Activated CD8-positive, alpha-beta T cell treated with anti-CD3 and anti-CD28 coated beads for 36 hours (primary cell): ENCODE data around the gene TIMM50. TPM values are rescaled to one million over a fixed set of nuclear protein-coding genes. Genes with fewer than 3 reads are reported as not detected.

ENCODE experiments used
- ATAC-seq: fragments of 200-7000 bp; cut with Tn5 transposase; one replicate; pipeline ENCODE4 v1.10.0; 2021; ENCODE audit warnings: mild to moderate bottlenecking, moderate library complexity
- CTCF ChIA-PET: fragments of 350-600 bp; sonication (Branson Sonifier 250); formaldehyde crosslinking; loops from one replicate; lab custom pipeline; 2021; ENCODE audit warnings: antibody characterized with exemption; lab: Charles Lee
- POLR2A ChIA-PET: fragments of 350-600 bp; sonication (Branson Sonifier 250); formaldehyde crosslinking; loops from one replicate; lab custom pipeline; 2021; ENCODE audit warnings: antibody characterized with exemption; lab: Charles Lee
- DNase-seq: peaks from one replicate; pipeline ENCODE4 v3.0.0-alpha.2; 2020
- H3K27ac Mint-ChIP-seq: one replicate; pipeline ENCODE4 v1.8.0; 2021; ENCODE audit warnings: mild to moderate bottlenecking, mixed read lengths
- H3K27me3 Mint-ChIP-seq: one replicate; pipeline ENCODE4 v1.8.0; 2021; ENCODE audit warnings: mixed read lengths
- H3K36me3 Mint-ChIP-seq: one replicate; pipeline ENCODE4 v1.8.0; 2021; ENCODE audit warnings: low read depth, mixed read lengths
- H3K4me1 Mint-ChIP-seq: one replicate; pipeline ENCODE4 v1.8.0; 2021; ENCODE audit warnings: low read depth, mixed read lengths
- H3K4me3 Mint-ChIP-seq: one replicate; pipeline ENCODE4 v1.8.0; 2021; ENCODE audit warnings: mild to moderate bottlenecking, moderate library complexity, mixed read lengths
- H3K9me3 Mint-ChIP-seq: one replicate; pipeline ENCODE4 v1.8.0; 2021; ENCODE audit warnings: mixed read lengths
- intact Hi-C: fragments of 100-400 bp; cut with micrococcal nuclease; formaldehyde crosslinking; loops from one replicate; pipeline ENCODE4 v1.10.0; 2022
- total RNA-seq, 2 experiments: library from RNA; stranded (reverse); gene quantifications; one replicate each; pipeline ENCODE4 v1.2.3, GENCODE V29; 2021
- TF ChIP-seq, protein P1 (sequence below): fragments of 200-600 bp; IDR thresholded peaks from one replicate; pipeline ENCODE4 v1.8.0; 2022; ENCODE audit warnings: antibody characterized with exemption, mild to moderate bottlenecking

TIMM50 gene
- total RNA-seq, 2 experiments from 2014 or later: 108 to 114 TPM

DNA sequence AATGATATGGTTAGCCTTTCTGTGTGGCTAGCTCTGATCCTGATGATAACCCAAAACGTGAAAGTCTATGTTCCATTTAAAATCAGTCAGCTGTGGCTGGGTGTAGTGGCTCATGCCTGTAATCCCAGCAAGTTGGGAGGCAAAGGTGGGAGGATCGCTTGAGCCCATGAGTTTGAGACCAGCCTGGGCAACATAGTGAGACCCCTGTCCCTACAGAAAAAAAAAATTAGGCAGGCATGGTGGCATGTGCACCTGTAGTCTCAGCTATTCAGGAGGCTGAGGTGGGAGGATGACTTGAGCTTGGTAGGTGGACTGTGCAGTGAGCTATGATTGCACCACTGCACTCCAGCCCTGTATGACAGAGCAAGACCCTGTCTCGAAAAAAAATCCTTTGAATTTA lies 53.2 kb downstream of the TIMM50 start:
- peaks cover 10% of the 10 kb centered on the region for H3K36me3 Mint-ChIP-seq
- H3K9me3 Mint-ChIP-seq: no peaks in the 10 kb centered on the region
- TF ChIP-seq, protein P1, sequence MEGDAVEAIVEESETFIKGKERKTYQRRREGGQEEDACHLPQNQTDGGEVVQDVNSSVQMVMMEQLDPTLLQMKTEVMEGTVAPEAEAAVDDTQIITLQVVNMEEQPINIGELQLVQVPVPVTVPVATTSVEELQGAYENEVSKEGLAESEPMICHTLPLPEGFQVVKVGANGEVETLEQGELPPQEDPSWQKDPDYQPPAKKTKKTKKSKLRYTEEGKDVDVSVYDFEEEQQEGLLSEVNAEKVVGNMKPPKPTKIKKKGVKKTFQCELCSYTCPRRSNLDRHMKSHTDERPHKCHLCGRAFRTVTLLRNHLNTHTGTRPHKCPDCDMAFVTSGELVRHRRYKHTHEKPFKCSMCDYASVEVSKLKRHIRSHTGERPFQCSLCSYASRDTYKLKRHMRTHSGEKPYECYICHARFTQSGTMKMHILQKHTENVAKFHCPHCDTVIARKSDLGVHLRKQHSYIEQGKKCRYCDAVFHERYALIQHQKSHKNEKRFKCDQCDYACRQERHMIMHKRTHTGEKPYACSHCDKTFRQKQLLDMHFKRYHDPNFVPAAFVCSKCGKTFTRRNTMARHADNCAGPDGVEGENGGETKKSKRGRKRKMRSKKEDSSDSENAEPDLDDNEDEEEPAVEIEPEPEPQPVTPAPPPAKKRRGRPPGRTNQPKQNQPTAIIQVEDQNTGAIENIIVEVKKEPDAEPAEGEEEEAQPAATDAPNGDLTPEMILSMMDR: no peak
- ATAC-seq (no peak), DNase-seq (no peak)
- intact Hi-C loops: loop anchor here (5.0 to 10.0 kb wide), 2 partner anchors 59 to 91 kb away; no protein-coding TSS in a partner anchor
- H3K27ac Mint-ChIP-seq: no peak overlapping the region
- CTCF ChIA-PET: interaction anchor here (0.8 to 4.5 kb wide), 16 partner anchors 8 to 183 kb away, joined by 3 to 52 read pairs (median 8); partner anchors contain the start of genes DLL3 and RPS16
- POLR2A ChIA-PET: interaction anchor here (0.6 to 1.4 kb wide), 5 partner anchors 22 to 132 kb away, joined by 4 to 5 read pairs (median 4); partner anchors contain the start of gene RPS16
- no peaks in the 10 kb centered on the region for H3K27me3 Mint-ChIP-seq
- peaks cover 29% of the 10 kb centered on the region for H3K4me1 Mint-ChIP-seq
- no peak overlapping the region for H3K4me3 Mint-ChIP-seq

DNA sequence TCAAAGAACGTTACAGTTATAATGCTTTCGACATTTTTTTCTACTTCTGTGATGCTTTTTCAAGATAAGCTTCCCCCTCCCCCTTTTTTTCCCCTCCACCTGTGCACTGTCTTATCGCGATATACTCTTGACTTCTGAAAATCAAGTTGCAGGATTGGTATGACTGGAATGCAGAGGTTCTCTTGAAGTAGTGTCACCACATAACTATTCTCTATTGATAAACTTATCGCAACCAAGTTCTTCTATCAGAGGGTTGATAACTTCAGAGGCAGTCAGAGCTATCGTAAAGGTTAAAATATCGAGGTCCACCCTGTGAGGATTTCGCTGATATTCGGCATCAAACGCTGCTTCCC lies 58.5 kb downstream of the TIMM50 start:
- POLR2A ChIA-PET: interaction anchor here (0.6 to 1.7 kb wide), 13 partner anchors 16 to 495 kb away, joined by 3 to 6 read pairs (median 3); partner anchors contain the start of genes MED29, PAF1, RPS16 and SUPT5H
- H3K4me3 Mint-ChIP-seq: peak overlapping the region; percentile 88

DNA sequence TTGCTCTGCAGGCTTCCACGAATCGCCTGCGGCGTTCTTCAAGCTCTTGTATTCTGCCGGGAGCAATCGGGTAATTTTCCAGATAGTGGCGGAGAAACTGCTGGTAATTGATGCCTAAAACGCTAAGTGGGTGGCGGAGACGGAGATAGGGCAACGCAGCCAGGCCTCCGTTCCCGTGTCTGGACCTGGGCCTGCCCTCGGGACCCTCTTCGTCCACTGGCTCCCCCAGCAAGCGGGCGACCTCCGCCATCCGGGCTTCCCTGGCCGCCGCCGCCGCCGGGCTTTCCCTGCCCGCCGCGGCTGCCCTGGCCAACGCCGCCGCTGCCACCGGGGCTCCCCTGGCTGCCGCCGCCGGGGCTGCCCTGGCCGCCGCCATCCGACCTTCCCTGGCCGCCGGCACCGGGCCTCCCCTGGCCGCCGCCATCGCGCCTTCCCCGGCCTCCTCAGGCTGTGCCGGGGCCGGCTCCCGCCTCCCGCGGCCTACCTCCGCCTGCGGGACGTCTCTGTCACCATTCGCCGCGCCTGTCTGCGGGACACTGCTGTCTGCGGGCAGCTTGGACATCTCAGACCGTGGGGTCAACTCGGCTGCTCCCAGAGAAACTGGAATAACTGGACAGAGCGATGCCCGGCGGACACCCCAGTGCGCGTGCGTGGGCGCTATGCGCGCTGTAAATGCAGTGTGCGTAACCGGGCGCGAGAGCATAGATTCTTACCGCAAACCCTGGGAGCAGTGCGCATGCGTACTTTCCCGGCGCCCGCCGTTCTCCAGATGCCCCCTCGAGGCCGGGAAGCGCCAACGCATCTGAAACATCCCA lies 59.1 kb downstream of the TIMM50 start, which contains the start of gene EID2:
Gene EID2 (minus strand): TSS at position 644 of the 815 bp plus-strand sequence. CDS start 82 bp downstream, at position 562.
- DNase-seq: peak; percentile 97
- H3K27me3 Mint-ChIP-seq: no peaks in the 10 kb centered on the region
- H3K9me3 Mint-ChIP-seq: no peaks in the 10 kb centered on the region
- H3K4me3 Mint-ChIP-seq: peak within 1 kb of the TSS; percentile 88
- ATAC-seq: peak; percentile 95
- intact Hi-C loops: loop anchor here (10.0 kb wide), 1 partner anchor 65 kb away; no protein-coding TSS in a partner anchor
- TF ChIP-seq, protein P1: peak; percentile 90
- ChIA-PET POLR2A (interaction anchor here (0.6 to 1.7 kb wide), 14 partner anchors 15 to 495 kb away, joined by 3 to 6 read pairs (median 3); partner anchors contain the start of genes MED29, PAF1, RPS16 and SUPT5H), CTCF (interaction anchor here (0.7 to 1.5 kb wide), 9 partner anchors 12 to 134 kb away, joined by 3 to 7 read pairs (median 3); no protein-coding TSS in a partner anchor)
- peak within 1 kb of the TSS; percentile 98 for H3K27ac Mint-ChIP-seq
- H3K36me3 Mint-ChIP-seq: peaks cover 18% of the 10 kb centered on the region
- H3K4me1 Mint-ChIP-seq: peaks cover 46% of the 10 kb centered on the region

More for the DNA sequence above, 58.5 kb downstream of the TIMM50 start:
- intact Hi-C loops: loop anchor here (10.0 kb wide), 1 partner anchor 64 kb away; no protein-coding TSS in a partner anchor
- peak overlapping the region; percentile 91 for H3K27ac Mint-ChIP-seq
- DNase-seq: no peak
- H3K27me3 Mint-ChIP-seq: no peaks in the 10 kb centered on the region
- TF ChIP-seq, protein P1: no peak
- CTCF ChIA-PET: interaction anchor here (0.8 to 1.4 kb wide), 7 partner anchors 12 to 133 kb away, joined by 3 to 4 read pairs (median 3); no protein-coding TSS in a partner anchor
- H3K4me1 Mint-ChIP-seq: peaks cover 41% of the 10 kb centered on the region
- no peak for ATAC-seq
- H3K36me3 Mint-ChIP-seq: peaks cover 18% of the 10 kb centered on the region
- no peaks in the 10 kb centered on the region for H3K9me3 Mint-ChIP-seq

DNA sequence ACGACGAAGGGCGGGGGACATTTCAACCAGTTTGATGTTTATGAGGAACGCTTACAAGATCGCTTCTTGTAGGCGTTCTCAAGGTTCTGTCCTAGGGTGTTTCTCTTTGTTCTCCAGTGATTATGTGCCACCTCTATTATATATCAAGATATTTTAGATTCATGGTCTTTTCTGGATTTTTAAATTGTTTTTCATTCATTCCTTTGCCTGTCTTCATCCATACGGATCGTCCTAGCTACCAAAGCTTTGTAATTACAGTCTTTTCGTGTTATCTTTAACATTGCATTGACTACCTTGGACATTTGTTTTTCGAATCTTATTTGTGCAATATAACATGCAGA lies 59.7 kb downstream of the TIMM50 start:
- ATAC-seq: no peak
- POLR2A ChIA-PET: interaction anchor here (0.6 to 1.7 kb wide), 3 partner anchors 93 to 110 kb away, joined by 3 to 6 read pairs (median 3); partner anchors contain the start of gene RPS16
- H3K4me1 Mint-ChIP-seq: peaks cover 50% of the 10 kb centered on the region

More for the DNA sequence above, 59.7 kb downstream of the TIMM50 start:
- Mint-ChIP-seq H3K9me3 (no peaks in the 10 kb centered on the region), H3K36me3 (peaks cover 18% of the 10 kb centered on the region), H3K4me3 (peak overlapping the region; percentile 88), H3K27ac (peak overlapping the region; percentile 98), H3K27me3 (no peaks in the 10 kb centered on the region)
- TF ChIP-seq, protein P1: peak; percentile 62
- CTCF ChIA-PET: interaction anchor here (0.7 to 1.5 kb wide), 2 partner anchors 101 to 133 kb away, joined by 3 to 7 read pairs; no protein-coding TSS in a partner anchor
- intact Hi-C loops: no loop called here
- no peak for DNase-seq

Other genes starting within 250 kb of the TIMM50 start
- gene IFNL3, start 235.8 kb upstream of the TIMM50 start, total RNA-seq: not detected
- gene IFNL4, start 232.0 kb upstream of the TIMM50 start, total RNA-seq: not detected
- not detected for gene IFNL2, start 212.4 kb upstream of the TIMM50 start, total RNA-seq
- gene IFNL1, start 184.4 kb upstream of the TIMM50 start, total RNA-seq: not detected
- gene LRFN1, start 160.0 kb upstream of the TIMM50 start, total RNA-seq: 1 to 10 TPM; 6.1 to 6.5 TPM
- 100 to 1,000 TPM; 280 to 297 TPM for gene GMFG, start 144.8 kb upstream of the TIMM50 start, total RNA-seq
- gene SAMD4B, start 138.4 kb upstream of the TIMM50 start, total RNA-seq: 10 to 100 TPM; 35.5 to 37.1 TPM
- gene PAF1, start 89.7 kb upstream of the TIMM50 start, total RNA-seq: 10 to 100 TPM; 35.5 to 36.5 TPM
- 10 to 100 TPM; 19.5 to 19.8 TPM for gene MED29, start 89.5 kb upstream of the TIMM50 start, total RNA-seq
- gene ZFP36, start 74.0 kb upstream of the TIMM50 start, total RNA-seq: 10 to 100 TPM; 74.6 to 80.3 TPM
- 10 to 100 TPM; 35.9 to 42.8 TPM for gene PLEKHG2, start 68.2 kb upstream of the TIMM50 start, total RNA-seq
- gene RPS16, start 44.9 kb upstream of the TIMM50 start, total RNA-seq: 1,000 to 10,000 TPM; 3,249 to 3,324 TPM
- 100 to 1,000 TPM; 127 to 141 TPM for gene SUPT5H, start 35.3 kb upstream of the TIMM50 start, total RNA-seq
- 1 to 10 TPM; 1.3 to 1.6 TPM for gene DLL3, start 18.1 kb downstream of the TIMM50 start, total RNA-seq
- gene SELENOV, start 34.3 kb downstream of the TIMM50 start, total RNA-seq: not detected
- 1 to 10 TPM; 3.0 TPM for gene EID2B, start 52.0 kb downstream of the TIMM50 start, total RNA-seq
- gene EID2, start 59.3 kb downstream of the TIMM50 start, total RNA-seq: 10 to 100 TPM; 11.1 to 11.7 TPM
- gene LGALS13, start 121.7 kb downstream of the TIMM50 start, total RNA-seq: not detected
- not detected for gene LGALS16, start 175.1 kb downstream of the TIMM50 start, total RNA-seq
- 1 to 10 TPM in 1 of 2 experiments, not detected in 1; 1.8 TPM for gene LGALS14, start 223.6 kb downstream of the TIMM50 start, total RNA-seq